MCF 10A (cell line): Measurements from ENCODE around the gene CYSLTR2. TPM values are rescaled to one million over a fixed set of nuclear protein-coding genes. Genes with fewer than 3 reads are reported as not detected.

Experiments used
- BruUV-seq: library from RNA; stranded (reverse); fragments of 400-500 nt; replicated peaks from 2 replicates; lab custom pipeline; 2021; lab: Mats Ljungman, UMichigan
- CTCF ChIA-PET: fragments of 300-600 bp; sonication (Branson Sonifier 250); formaldehyde crosslinking; extraction: SDS; loops from one replicate; lab custom pipeline; 2021; ENCODE audit warnings: antibody characterized with exemption, inconsistent platforms; lab: Yijun Ruan, JAX
- POLR2A ChIA-PET: fragments of 300-600, 350-650 bp; sonication (Branson Sonifier 250); formaldehyde crosslinking; extraction: SDS; loops from one replicate; lab custom pipeline; 2020; ENCODE audit warnings: antibody characterized with exemption, inconsistent platforms; lab: Yijun Ruan, JAX
- DNase-seq: peaks from one replicate; pipeline ENCODE4 v3.0.0-alpha.2; 2018; ENCODE audit not compliant: unreplicated experiment
- H3K27ac Mint-ChIP-seq: one replicate; pipeline ENCODE4 v1.8.0; 2022; ENCODE audit warnings: mild to moderate bottlenecking, low read depth, mixed read lengths; ENCODE audit not compliant: unreplicated experiment
- H3K27me3 Mint-ChIP-seq: one replicate; pipeline ENCODE4 v1.8.0; 2022; ENCODE audit warnings: mixed read lengths; ENCODE audit not compliant: insufficient read depth, unreplicated experiment
- H3K36me3 Mint-ChIP-seq: one replicate; pipeline ENCODE4 v1.8.0; 2022; ENCODE audit warnings: mild to moderate bottlenecking, moderate library complexity, mixed read lengths; ENCODE audit not compliant: insufficient read depth, unreplicated experiment
- H3K4me1 Mint-ChIP-seq: one replicate; pipeline ENCODE4 v1.8.0; 2022; ENCODE audit warnings: mixed read lengths; ENCODE audit not compliant: insufficient read depth, unreplicated experiment
- H3K4me3 Mint-ChIP-seq: one replicate; pipeline ENCODE4 v1.8.0; 2022; ENCODE audit warnings: mild to moderate bottlenecking, moderate library complexity, mixed read lengths; ENCODE audit not compliant: unreplicated experiment
- H3K9me3 Mint-ChIP-seq: one replicate; pipeline ENCODE4 v1.8.0; 2022; ENCODE audit warnings: mixed read lengths; ENCODE audit not compliant: unreplicated experiment
- CTCF ChIP-seq: fragments of 200-600 bp; IDR thresholded peaks from one replicate; pipeline ENCODE4 v1.8.0; 2022; ENCODE audit warnings: antibody characterized with exemption, mild to moderate bottlenecking; ENCODE audit not compliant: unreplicated experiment
- intact Hi-C: fragments of 100-400 bp; cut with micrococcal nuclease; formaldehyde crosslinking; loops from 2 replicates; pipeline ENCODE4 v1.14.1; 2022
- total RNA-seq: library from RNA; stranded (reverse); gene quantifications from 2 replicates; pipeline ENCODE4 v1.2.3, GENCODE V29; 2022

CYSLTR2 gene
- total RNA-seq, 1 experiment from 2014 or later, result not detected

GRCh38 chr13:48749699-48750473 lies 96.2 kb downstream of the CYSLTR2 start:
- no peaks in the 10 kb centered on the region for H3K9me3 Mint-ChIP-seq
- peak overlapping the region; percentile 17 for H3K4me3 Mint-ChIP-seq
- no TSS peak for BruUV-seq
- intact Hi-C loops, result loop anchor here (1.0 to 5.0 kb wide), 2 partner anchors 19 to 153 kb away; no protein-coding TSS in a partner anchor
- CTCF ChIA-PET, result interaction anchor here (0.6 to 5.3 kb wide), 21 partner anchors 10 to 815 kb away, joined by 3 to 58 read pairs (median 3); partner anchors contain the start of gene RCBTB2
- DNase-seq, result peak; percentile 99
- peak overlapping the region; percentile 68 for H3K27ac Mint-ChIP-seq
- no peaks in the 10 kb centered on the region for H3K27me3 Mint-ChIP-seq
- H3K4me1 Mint-ChIP-seq, result peaks cover 6% of the 10 kb centered on the region
- TF ChIP-seq CTCF, result peak; percentile 45
- H3K36me3 Mint-ChIP-seq, result no peaks in the 10 kb centered on the region
- POLR2A ChIA-PET, result interaction anchor here (0.6 to 1.5 kb wide), 3 partner anchors 8 to 272 kb away, joined by 3 read pairs; no protein-coding TSS in a partner anchor

- no peak for TF ChIP-seq CTCF
- Mint-ChIP-seq H3K4me1 (peaks cover 6% of the 10 kb centered on the region), H3K27me3 (no peaks in the 10 kb centered on the region), H3K4me3 (no peak overlapping the region), H3K27ac (peak overlapping the region; percentile 68), H3K9me3 (no peaks in the 10 kb centered on the region), H3K36me3 (no peaks in the 10 kb centered on the region)
- intact Hi-C loops, result no loop called here
- DNase-seq, result no peak
- POLR2A ChIA-PET, result interaction anchor here (0.6 to 1.5 kb wide), 3 partner anchors 9 to 18 kb away, joined by 3 read pairs; no protein-coding TSS in a partner anchor
- no TSS peak for BruUV-seq
- CTCF ChIA-PET, result interaction anchor here (0.6 to 5.3 kb wide), 17 partner anchors 9 to 409 kb away, joined by 3 to 58 read pairs (median 3); no protein-coding TSS in a partner anchor
Observed at GRCh38 chr13:48750588-48751383, 97.1 kb downstream of the CYSLTR2 start.

- Mint-ChIP-seq H3K27me3 (no peaks in the 10 kb centered on the region), H3K27ac (no peak overlapping the region), H3K36me3 (no peaks in the 10 kb centered on the region), H3K9me3 (peaks cover 11% of the 10 kb centered on the region), H3K4me1 (no peaks in the 10 kb centered on the region), H3K4me3 (no peak overlapping the region)
- POLR2A ChIA-PET, result no interaction called here
- intact Hi-C loops, result loop anchor here (10.0 kb wide), 1 partner anchor 636 kb away; no protein-coding TSS in a partner anchor
- CTCF ChIA-PET, result interaction anchor here (0.6 to 1.2 kb wide), 3 partner anchors 10 to 22 kb away, joined by 3 to 4 read pairs (median 3); no protein-coding TSS in a partner anchor
- DNase-seq, result no peak
- BruUV-seq, result no TSS peak
- no peak for TF ChIP-seq CTCF
Observed at GRCh38 chr13:48760626-48761025, 106.9 kb downstream of the CYSLTR2 start.

Other genes starting within 250 kb of the CYSLTR2 start
- 2.2 and 3.1 TPM in 2 replicates for gene LPAR6, start 240.8 kb upstream of the CYSLTR2 start, total RNA-seq
- gene RCBTB2, start 120.8 kb upstream of the CYSLTR2 start, total RNA-seq, result 2.4 TPM in 2 replicates